ENCODE data around the gene HOXD9.

HOXD9 gene

GRCh38 chr2:176079831-176080539 is 42.5 kb upstream of the HOXD9 start:
- Histone ChIP-seq H3K4me1 (0 out of 2 replicates have a peak, but pooled peaks cover 7% of the 10 kb centered on the region), H3K36me3 (no peaks in the 10 kb centered on the region), H3K27ac (no peak overlapping the region), H3K4me3 (peak overlapping the region; percentile 31), H3K4me2 (peak overlapping the region; percentile 36), H3K9ac (no peak overlapping the region), H3K9me3 (peaks cover 67% of the 10 kb centered on the region), H3K27me3 (peaks cover 100% of the 10 kb centered on the region), H4K20me1 (peaks cover 74% of the 10 kb centered on the region)
- no peak for TF ChIP-seq Cebpa-rat (IDR thresholded peaks at IDR 0.05)

GRCh38 chr2:176080540-176081375 is 41.8 kb upstream of the HOXD9 start:
- no peak for TF ChIP-seq Cebpa-rat (IDR thresholded peaks at IDR 0.05)
- Histone ChIP-seq H3K4me2 (no peak overlapping the region), H3K27ac (no peak overlapping the region)

GRCh38 chr2:176081376-176081836 is 41.1 kb upstream of the HOXD9 start:
- H3K27ac ChIP-seq = no peak overlapping the region
- H4K20me1 ChIP-seq = peaks cover 74% of the 10 kb centered on the region
- 0 out of 2 replicates have a peak, but pooled peaks cover 7% of the 10 kb centered on the region for H3K4me1 ChIP-seq
- TF ChIP-seq Cebpa-rat (IDR thresholded peaks at IDR 0.05) = no peak
- H3K9me3 ChIP-seq = peaks cover 78% of the 10 kb centered on the region
- H3K27me3 ChIP-seq = peaks cover 100% of the 10 kb centered on the region
- peak overlapping the region; percentile 38; the same call in 1 of the 2 replicates for H3K4me3 ChIP-seq
- no peak overlapping the region for H3K9ac ChIP-seq
- no peaks in the 10 kb centered on the region for H3K36me3 ChIP-seq
- H3K4me2 ChIP-seq = no peak overlapping the region

More at GRCh38 chr2:176080540-176081375, 41.8 kb upstream of the HOXD9 start:
- Histone ChIP-seq H3K36me3 (no peaks in the 10 kb centered on the region), H3K4me3 (peak overlapping the region; percentile 31), H3K9me3 (peaks cover 75% of the 10 kb centered on the region), H3K9ac (no peak overlapping the region), H3K4me1 (0 out of 2 replicates have a peak, but pooled peaks cover 7% of the 10 kb centered on the region), H4K20me1 (peaks cover 74% of the 10 kb centered on the region), H3K27me3 (peaks cover 100% of the 10 kb centered on the region)

GRCh38 chr2:176081837-176082524 is 40.5 kb upstream of the HOXD9 start:
- H3K4me2 ChIP-seq = no peak overlapping the region
- H3K4me1 ChIP-seq = 0 out of 2 replicates have a peak, but pooled peaks cover 7% of the 10 kb centered on the region
- H3K27ac ChIP-seq = no peak overlapping the region
- no peaks in the 10 kb centered on the region for H3K36me3 ChIP-seq
- TF ChIP-seq Cebpa-rat (IDR thresholded peaks at IDR 0.05) = no peak
- peak overlapping the region; percentile 38 for H3K4me3 ChIP-seq
- peaks cover 74% of the 10 kb centered on the region for H4K20me1 ChIP-seq
- H3K9me3 ChIP-seq = peaks cover 78% of the 10 kb centered on the region
- H3K9ac ChIP-seq = no peak overlapping the region
- H3K27me3 ChIP-seq = peaks cover 100% of the 10 kb centered on the region

- H3K4me2 ChIP-seq = no peak overlapping the region
- TF ChIP-seq Cebpa-rat (IDR thresholded peaks at IDR 0.05) = no peak
- H4K20me1 ChIP-seq = peaks cover 74% of the 10 kb centered on the region
- H3K27me3 ChIP-seq = peaks cover 100% of the 10 kb centered on the region
- peak overlapping the region; percentile 38 for H3K4me3 ChIP-seq
- H3K27ac ChIP-seq = no peak overlapping the region
- H3K36me3 ChIP-seq = no peaks in the 10 kb centered on the region
- H3K9ac ChIP-seq = no peak overlapping the region
- 0 out of 2 replicates have a peak, but pooled peaks cover 7% of the 10 kb centered on the region for H3K4me1 ChIP-seq
- peaks cover 78% of the 10 kb centered on the region for H3K9me3 ChIP-seq
Measured at GRCh38 chr2:176082525-176082823, 40.0 kb upstream of the HOXD9 start.

GRCh38 chr2:176082824-176083751 is 39.4 kb upstream of the HOXD9 start:
- peaks cover 80% of the 10 kb centered on the region for H4K20me1 ChIP-seq
- peaks cover 100% of the 10 kb centered on the region for H3K27me3 ChIP-seq
- TF ChIP-seq Cebpa-rat (IDR thresholded peaks at IDR 0.05) = no peak
- H3K4me1 ChIP-seq = 0 out of 2 replicates have a peak, but pooled peaks cover 7% of the 10 kb centered on the region
- H3K9ac ChIP-seq = no peak overlapping the region
- no peak overlapping the region for H3K4me2 ChIP-seq
- no peak overlapping the region for H3K27ac ChIP-seq
- no peaks in the 10 kb centered on the region for H3K36me3 ChIP-seq
- H3K9me3 ChIP-seq = peaks cover 78% of the 10 kb centered on the region
- H3K4me3 ChIP-seq = peak overlapping the region; percentile 38; the same call in 1 of the 2 replicates

- Histone ChIP-seq H3K27me3 (peaks cover 100% of the 10 kb centered on the region), H3K4me1 (0 out of 2 replicates have a peak, but pooled peaks cover 7% of the 10 kb centered on the region), H3K27ac (no peak within 1 kb of the TSS), H4K20me1 (peaks cover 83% of the 10 kb centered on the region), H3K4me3 (0 out of 2 replicates have a peak within 1 kb of the TSS, but pooled peaks have one; percentile 38), H3K9me3 (peaks cover 76% of the 10 kb centered on the region), H3K36me3 (no peaks in the 10 kb centered on the region), H3K9ac (no peak within 1 kb of the TSS), H3K4me2 (no peak within 1 kb of the TSS)
- no peak for TF ChIP-seq Cebpa-rat (IDR thresholded peaks at IDR 0.05)
Measured at GRCh38 chr2:176083796-176084261, 38.7 kb upstream of the HOXD9 start, which contains the start of gene EVX2. Gene EVX2 (minus strand): TSS chr2:176083962. CDS start chr2:176083776, 186 bp downstream.

GRCh38 chr2:176084611-176085119 is 37.9 kb upstream of the HOXD9 start:
- H3K9me3 ChIP-seq = peaks cover 67% of the 10 kb centered on the region
- peaks cover 100% of the 10 kb centered on the region for H3K27me3 ChIP-seq
- no peak overlapping the region for H3K9ac ChIP-seq
- H3K36me3 ChIP-seq = no peaks in the 10 kb centered on the region
- H3K4me1 ChIP-seq = 0 out of 2 replicates have a peak, but pooled peaks cover 2% of the 10 kb centered on the region
- H3K4me3 ChIP-seq = no peak overlapping the region
- H3K4me2 ChIP-seq = no peak overlapping the region
- peaks cover 83% of the 10 kb centered on the region for H4K20me1 ChIP-seq
- H3K27ac ChIP-seq = no peak overlapping the region
- no peak for TF ChIP-seq Cebpa-rat (IDR thresholded peaks at IDR 0.05)

Measured in BLaER1 (cell line).